Measurements from ENCODE around the gene BCAS1.

Gene BCAS1

DNA sequence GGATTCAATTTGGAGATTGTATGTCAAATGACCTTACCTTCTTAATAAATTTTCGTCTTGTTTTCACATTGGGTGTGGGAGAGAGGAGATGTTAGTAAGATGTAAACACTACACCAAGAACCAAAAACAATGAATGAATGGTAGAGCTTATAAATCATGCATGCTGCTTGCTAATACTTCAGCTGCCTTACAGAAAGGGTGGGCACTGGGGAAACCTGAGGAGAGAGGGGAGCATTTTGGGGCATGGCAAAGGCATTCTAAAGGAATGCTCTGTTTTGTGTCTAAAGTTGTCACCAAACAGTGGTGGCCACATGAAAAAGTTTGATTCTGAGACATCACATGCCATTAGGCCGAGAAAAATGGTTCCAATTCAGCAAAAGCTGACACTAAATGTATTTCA is 80.4 kb downstream of the BCAS1 start:
- TF ChIP-seq EP300 (IDR thresholded peaks at IDR 0.05; ENCODE audit: borderline replicate concordance) (no peak), NFIC (IDR thresholded peaks at IDR 0.05) (no peak), CREB1 (IDR thresholded peaks at IDR 0.05; ENCODE audit: low read depth) (no peak), TCF12 (IDR thresholded peaks at IDR 0.05; ENCODE audit: low read depth) (no peak), TAF1 (IDR thresholded peaks at IDR 0.05; ENCODE audit: low read depth) (no peak), EGR1 (IDR thresholded peaks at IDR 0.05) (no peak), REST (IDR thresholded peaks at IDR 0.05; ENCODE audit: low read depth) (no peak)

DNA sequence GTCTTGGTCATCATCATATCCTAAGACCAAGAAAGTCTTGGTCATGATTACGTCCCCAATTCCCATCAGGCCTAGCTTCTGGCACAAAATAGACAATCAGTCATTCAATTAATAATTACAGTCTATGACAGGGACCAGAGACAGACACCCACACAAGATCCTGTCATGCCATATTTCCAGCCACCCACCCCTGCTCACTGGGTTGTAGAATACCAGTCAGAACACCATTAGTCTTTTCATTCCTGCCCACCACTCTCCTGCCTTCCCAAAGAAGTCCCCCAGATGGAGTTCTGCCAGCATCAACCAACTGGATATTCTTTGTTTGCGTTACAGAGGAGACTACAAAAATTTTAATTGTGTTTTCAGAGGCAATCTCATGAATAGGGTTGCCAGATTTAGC is 81.0 kb downstream of the BCAS1 start:
- no peak for TF ChIP-seq TCF12 (IDR thresholded peaks at IDR 0.05; ENCODE audit: low read depth)
- no peak for TF ChIP-seq YY1 (IDR thresholded peaks at IDR 0.05; ENCODE audit: low read depth)
- no peak for TF ChIP-seq EGR1 (IDR thresholded peaks at IDR 0.05)
- no peak for TF ChIP-seq ZBTB7A (IDR thresholded peaks at IDR 0.05; ENCODE audit: low read depth)
- no peak for TF ChIP-seq FOXM1 (IDR thresholded peaks at IDR 0.05; ENCODE audit: borderline replicate concordance, low read depth)

DNA sequence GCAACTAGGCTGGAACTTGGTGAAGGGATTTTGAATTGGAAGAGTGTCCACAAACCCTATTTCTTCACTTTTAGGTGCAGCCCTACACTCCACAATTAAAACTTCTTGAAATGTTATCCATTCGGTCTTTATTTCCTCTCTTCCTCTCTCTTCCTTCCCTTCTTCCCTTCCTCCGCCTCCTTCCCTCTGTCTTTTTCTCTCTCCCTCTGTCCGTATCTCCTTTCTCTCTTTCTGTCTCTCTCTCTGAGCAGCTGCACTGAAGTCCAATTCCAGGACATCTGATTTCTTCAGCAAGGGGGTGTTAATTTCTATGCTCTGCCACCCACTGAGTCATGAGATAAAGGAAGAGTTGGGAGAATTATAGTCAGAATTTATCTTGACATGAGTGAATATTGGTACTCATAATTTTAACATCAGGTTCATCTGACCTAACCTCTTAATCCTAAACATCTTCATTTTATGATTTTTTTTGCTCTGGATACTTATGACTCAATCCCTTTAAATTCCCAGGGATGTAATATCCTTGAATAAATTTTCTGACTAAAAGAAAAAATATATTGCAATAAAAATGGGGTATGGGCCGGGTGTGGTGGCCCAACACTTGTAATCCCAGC is 84.2 kb downstream of the BCAS1 start:
- TF ChIP-seq, protein P1, sequence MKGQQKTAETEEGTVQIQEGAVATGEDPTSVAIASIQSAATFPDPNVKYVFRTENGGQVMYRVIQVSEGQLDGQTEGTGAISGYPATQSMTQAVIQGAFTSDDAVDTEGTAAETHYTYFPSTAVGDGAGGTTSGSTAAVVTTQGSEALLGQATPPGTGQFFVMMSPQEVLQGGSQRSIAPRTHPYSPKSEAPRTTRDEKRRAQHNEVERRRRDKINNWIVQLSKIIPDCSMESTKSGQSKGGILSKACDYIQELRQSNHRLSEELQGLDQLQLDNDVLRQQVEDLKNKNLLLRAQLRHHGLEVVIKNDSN (IDR thresholded peaks at IDR 0.05) = no peak
- TF ChIP-seq TCF12 (IDR thresholded peaks at IDR 0.05; ENCODE audit: low read depth) (no peak), ZBTB7A (IDR thresholded peaks at IDR 0.05; ENCODE audit: low read depth) (no peak)

DNA sequence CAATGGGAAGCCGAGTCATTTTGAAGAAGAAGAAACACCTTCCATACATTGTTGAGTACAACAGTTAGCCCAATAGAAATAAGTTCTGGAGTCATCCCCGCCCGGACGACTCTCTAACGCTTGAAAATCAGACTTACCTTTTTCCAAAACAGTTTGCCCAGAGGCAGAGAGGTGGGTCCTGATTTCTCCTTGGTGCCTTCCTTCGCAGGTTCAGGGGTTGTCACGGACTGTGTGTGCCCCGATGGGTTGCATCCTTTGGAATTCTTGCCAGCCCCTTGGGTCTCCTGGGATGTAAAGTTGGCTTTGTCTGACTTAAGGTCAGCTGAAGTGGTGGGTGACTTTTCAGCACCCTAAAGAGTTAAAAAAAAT is 85.3 kb downstream of the BCAS1 start:
- TF ChIP-seq EP300 (IDR thresholded peaks at IDR 0.05; ENCODE audit: borderline replicate concordance) = no peak

- TF ChIP-seq CEBPB (IDR thresholded peaks at IDR 0.05) (no peak), EGR1 (IDR thresholded peaks at IDR 0.05) (no peak), TAF1 (IDR thresholded peaks at IDR 0.05; ENCODE audit: low read depth) (no peak), TCF12 (IDR thresholded peaks at IDR 0.05; ENCODE audit: low read depth) (no peak), EP300 (IDR thresholded peaks at IDR 0.05; ENCODE audit: borderline replicate concordance) (no peak), TEAD4 (IDR thresholded peaks at IDR 0.05) (no peak), CREB1 (IDR thresholded peaks at IDR 0.05; ENCODE audit: low read depth) (no peak), FOXM1 (IDR thresholded peaks at IDR 0.05; ENCODE audit: borderline replicate concordance, low read depth) (no peak), YY1 (IDR thresholded peaks at IDR 0.05; ENCODE audit: low read depth) (no peak), MAX (IDR thresholded peaks at IDR 0.05) (no peak), ZBTB7A (IDR thresholded peaks at IDR 0.05; ENCODE audit: low read depth) (no peak)
- TF ChIP-seq, protein P1 (IDR thresholded peaks at IDR 0.05) = no peak
These were observed 85.8 kb downstream of the BCAS1 start for GRCh38 chr20:53984356-53985149.

DNA sequence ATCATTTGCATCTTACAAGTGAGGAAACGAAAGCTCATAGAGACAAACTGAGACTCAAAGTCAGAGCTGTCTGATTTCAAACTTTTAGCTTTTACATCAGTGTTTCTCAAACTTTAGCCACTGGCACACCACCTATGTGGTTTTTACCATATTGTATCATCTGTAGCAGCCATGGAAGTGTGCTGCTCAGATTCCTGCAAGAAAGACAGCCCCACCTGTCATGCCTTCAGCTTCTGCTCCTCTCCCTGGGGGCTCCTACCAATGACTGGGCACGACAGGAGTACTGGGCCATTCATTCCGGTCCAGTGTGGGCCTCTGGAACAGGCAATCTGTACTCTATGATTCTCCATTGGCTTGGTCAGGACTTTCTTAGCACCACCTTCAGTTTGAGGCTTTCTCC is 87.0 kb downstream of the BCAS1 start:
- TF ChIP-seq ZBTB7A (IDR thresholded peaks at IDR 0.05; ENCODE audit: low read depth) (no peak), MAX (IDR thresholded peaks at IDR 0.05) (no peak), CREB1 (IDR thresholded peaks at IDR 0.05; ENCODE audit: low read depth) (no peak), REST (IDR thresholded peaks at IDR 0.05; ENCODE audit: low read depth) (no peak), TEAD4 (IDR thresholded peaks at IDR 0.05) (no peak), CEBPB (IDR thresholded peaks at IDR 0.05) (no peak), TCF12 (IDR thresholded peaks at IDR 0.05; ENCODE audit: low read depth) (no peak), TAF1 (IDR thresholded peaks at IDR 0.05; ENCODE audit: low read depth) (no peak), FOXM1 (IDR thresholded peaks at IDR 0.05; ENCODE audit: borderline replicate concordance, low read depth) (no peak), YY1 (IDR thresholded peaks at IDR 0.05; ENCODE audit: low read depth) (no peak), RAD21 (IDR thresholded peaks at IDR 0.05; ENCODE audit: low read depth) (no peak), NFIC (IDR thresholded peaks at IDR 0.05) (no peak), EGR1 (IDR thresholded peaks at IDR 0.05) (no peak), EP300 (IDR thresholded peaks at IDR 0.05; ENCODE audit: borderline replicate concordance) (no peak)
- TF ChIP-seq, protein P1 (IDR thresholded peaks at IDR 0.05) = no peak
